Measurements from ENCODE around the gene ENPP6. TPM values are rescaled to one million over a fixed set of nuclear protein-coding genes. Genes with fewer than 3 reads are reported as not detected.

Gene ENPP6
- polyA plus RNA-seq, 1 of the 3 experiments (the other 2 are of a cell fraction) = not detected

GRCh38 chr4:184250795-184251669, 33.4 kb upstream of the ENPP6 start:
- TF ChIP-seq POLR2AphosphoS5 (IDR thresholded peaks at IDR 0.05; ENCODE audit: low read depth, low read length) (no peak), YY1 (IDR thresholded peaks at IDR 0.05; ENCODE audit: low read depth) (peak; percentile 45; the same call in 1 of the 2 replicates), SMC3 (IDR thresholded peaks at IDR 0.05; ENCODE audit: low read depth, low read length) (peak; percentile 51), CTCF (IDR thresholded peaks at IDR 0.05) (peak; percentile 78), MXI1 (IDR thresholded peaks at IDR 0.05; ENCODE audit: low read depth, low read length) (no peak), CHD2 (IDR thresholded peaks at IDR 0.05; ENCODE audit: low read length, partially characterized antibody) (no peak), RAD21 (IDR thresholded peaks at IDR 0.05; ENCODE audit: low read length) (peak; percentile 68), GABPA (IDR thresholded peaks at IDR 0.05; ENCODE audit: low read depth) (no peak)
- ChIA-PET CTCF (interaction anchor here (0.6 to 5.8 kb wide), 12 partner anchors 8 to 411 kb away, joined by 3 to 45 read pairs (median 3); no protein-coding TSS in a partner anchor), POLR2A (no interaction called here)
- Histone ChIP-seq H3K36me3 (replicated peaks in 1 of 2; ENCODE audit: control insufficient read depth in 1 of 2, insufficient read depth in 2 of 2, low read length in 1 of 2) (no peaks in the 10 kb centered on the region), H3K79me2 (ENCODE audit: insufficient read depth) (no peaks in the 10 kb centered on the region), H3K4me2 (no peak overlapping the region), H4K20me1 (ENCODE audit: insufficient read depth) (no peaks in the 10 kb centered on the region), H3K4me3 (ENCODE audit: low read depth in 2 of 2, low read length in 1 of 2) (peak overlapping the region in 1 of 2 experiments; percentile 5; a peak in 1 of 4 replicates), H3K9me3 (no peaks in the 10 kb centered on the region), H3K27me3 (ENCODE audit: insufficient read depth) (no peaks in the 10 kb centered on the region), H3F3A (replicated peaks; ENCODE audit: insufficient read depth) (no peaks in the 10 kb centered on the region), H2AFZ (ENCODE audit: low read depth) (no peak overlapping the region), H3K4me1 (ENCODE audit: control insufficient read depth in 1 of 2, insufficient read depth in 2 of 2, low read depth in 1 of 2, low read length in 1 of 2) (peaks cover 0 to 11% of the 10 kb centered on the region in 2 experiments; a peak in 1 of 4 replicates), H3K27ac (ENCODE audit: low read depth in 2 of 2, low read length in 1 of 2) (no peak overlapping the region), H3K9ac (no peak overlapping the region), H3K9me2 (no peaks in the 10 kb centered on the region)
- DNase-seq = peak; percentile 70
- WGBS (ENCODE audit: low lambda C conversion rate) = 57% methylated on average over 23 of the region's 23 CpGs

- POLR2A ChIA-PET = no interaction called here
- CTCF ChIA-PET = interaction anchor here (2.3 kb wide), 2 partner anchors 16 to 80 kb away, joined by 8 to 13 read pairs; no protein-coding TSS in a partner anchor
- H3F3A ChIP-seq (replicated peaks; ENCODE audit: insufficient read depth) = no peaks in the 10 kb centered on the region
- 68% methylated on average over 2 of the region's 2 CpGs for WGBS (ENCODE audit: low lambda C conversion rate)
- no peak overlapping the region for H3K4me2 ChIP-seq
- no peaks in the 10 kb centered on the region for H3K36me3 ChIP-seq (replicated peaks in 1 of 2; ENCODE audit: control insufficient read depth in 1 of 2, insufficient read depth in 2 of 2, low read length in 1 of 2)
- no peak overlapping the region for H3K4me3 ChIP-seq (ENCODE audit: low read depth in 2 of 2, low read length in 1 of 2)
- H3K79me2 ChIP-seq (ENCODE audit: insufficient read depth) = no peaks in the 10 kb centered on the region
- no peaks in the 10 kb centered on the region for H3K27me3 ChIP-seq (ENCODE audit: insufficient read depth)
- H3K27ac ChIP-seq (ENCODE audit: low read depth in 2 of 2, low read length in 1 of 2) = no peak overlapping the region
- H2AFZ ChIP-seq (ENCODE audit: low read depth) = no peak overlapping the region
- H3K9ac ChIP-seq = no peak overlapping the region
- no peaks in the 10 kb centered on the region for H4K20me1 ChIP-seq (ENCODE audit: insufficient read depth)
- H3K4me1 ChIP-seq (ENCODE audit: control insufficient read depth in 1 of 2, insufficient read depth in 2 of 2, low read depth in 1 of 2, low read length in 1 of 2) = no peaks in the 10 kb centered on the region
- DNase-seq = no peak
- H3K9me2 ChIP-seq = no peaks in the 10 kb centered on the region
- no peaks in the 10 kb centered on the region for H3K9me3 ChIP-seq
- TF ChIP-seq RAD21 (IDR thresholded peaks at IDR 0.05; ENCODE audit: low read length) (no peak), PBX3 (IDR thresholded peaks at IDR 0.05) (no peak), FOSL2 (IDR thresholded peaks at IDR 0.05; ENCODE audit: borderline replicate concordance, low read depth) (no peak), EZH2phosphoT487 (IDR thresholded peaks at IDR 0.05; ENCODE audit: borderline replicate concordance, low read depth) (no peak), MAX (IDR thresholded peaks at IDR 0.05; ENCODE audit: low read depth) (no peak), GABPA (IDR thresholded peaks at IDR 0.05; ENCODE audit: low read depth) (no peak), FOXM1 (IDR thresholded peaks at IDR 0.05; ENCODE audit: low read depth) (no peak), RFX5 (IDR thresholded peaks at IDR 0.05; ENCODE audit: low read length) (no peak), ZBTB33 (IDR thresholded peaks at IDR 0.05; ENCODE audit: borderline replicate concordance, low read depth) (no peak), TCF12 (IDR thresholded peaks at IDR 0.05) (no peak), REST (IDR thresholded peaks at IDR 0.05; ENCODE audit: low read depth, low read length) (no peak)
Observed at GRCh38 chr4:184248216-184248615, 30.5 kb upstream of the ENPP6 start.

All from SK-N-SH (cell line).